TTC549 (cell line): Measurements from ENCODE around the gene PPP2R2B.

ENCODE experiments used
- FAIRE-seq: peaks from 2 replicates; lab custom pipeline; 2012; peaks lifted over from hg19 to GRCh38; lab: Jason Lieb, UNC

Gene PPP2R2B

DNA sequence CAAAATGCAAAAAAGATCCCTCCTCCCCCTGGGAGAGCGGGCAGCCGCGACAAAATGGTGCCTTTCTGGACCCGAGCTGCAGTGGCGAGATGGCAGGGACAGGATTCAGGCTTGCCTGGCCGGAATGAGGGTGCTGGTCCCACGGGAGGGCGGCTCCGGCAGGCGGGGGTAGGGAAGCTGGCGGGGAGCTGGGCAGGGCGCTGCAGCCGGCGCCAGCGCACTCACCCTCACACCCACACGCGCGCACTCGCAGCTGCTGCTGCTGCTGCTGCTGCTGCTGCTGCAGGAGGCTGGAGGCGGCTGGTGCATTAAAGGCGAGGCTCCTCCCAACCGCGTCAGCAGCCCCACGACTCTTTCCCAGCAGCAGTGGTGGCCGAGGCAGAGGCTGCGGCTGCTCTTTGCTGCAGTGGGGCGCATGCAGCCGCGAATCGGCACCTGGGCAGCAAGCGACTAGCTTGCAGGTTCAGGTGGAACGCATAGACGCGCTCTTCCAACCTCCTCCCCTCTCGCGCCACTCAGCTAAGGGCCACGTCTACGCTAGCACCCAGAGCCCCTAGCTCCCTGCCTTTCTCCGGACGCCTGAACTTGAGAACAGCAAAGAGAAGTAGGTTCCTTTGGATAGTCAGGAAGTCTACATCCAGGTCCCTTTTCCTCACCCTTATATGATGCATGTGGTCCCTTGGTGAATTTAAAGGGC is at the start of gene PPP2R2B:
Gene PPP2R2B (minus strand): TSS at position 282 of the 697 bp plus-strand sequence.
- no peak for FAIRE-seq

DNA sequence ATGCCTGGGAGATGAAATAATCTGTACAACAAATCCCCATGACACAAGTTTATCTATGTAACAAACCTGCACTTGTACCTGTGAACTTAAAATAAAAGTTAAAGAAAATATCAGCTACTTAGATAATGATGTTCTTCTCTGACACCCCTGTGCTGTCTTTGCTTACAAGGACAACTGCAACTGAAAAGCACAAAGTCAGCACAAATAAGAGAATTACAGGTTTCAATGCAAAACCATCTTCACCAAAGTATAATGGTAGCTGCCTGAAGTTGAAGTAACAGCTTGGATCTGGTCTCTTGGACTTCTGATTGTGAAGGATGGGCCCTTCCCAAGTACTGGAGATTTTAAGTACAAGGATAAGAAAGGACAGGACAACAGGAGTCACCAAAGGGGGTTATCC is 45.6 kb upstream of the PPP2R2B start:
- FAIRE-seq, result no peak

DNA sequence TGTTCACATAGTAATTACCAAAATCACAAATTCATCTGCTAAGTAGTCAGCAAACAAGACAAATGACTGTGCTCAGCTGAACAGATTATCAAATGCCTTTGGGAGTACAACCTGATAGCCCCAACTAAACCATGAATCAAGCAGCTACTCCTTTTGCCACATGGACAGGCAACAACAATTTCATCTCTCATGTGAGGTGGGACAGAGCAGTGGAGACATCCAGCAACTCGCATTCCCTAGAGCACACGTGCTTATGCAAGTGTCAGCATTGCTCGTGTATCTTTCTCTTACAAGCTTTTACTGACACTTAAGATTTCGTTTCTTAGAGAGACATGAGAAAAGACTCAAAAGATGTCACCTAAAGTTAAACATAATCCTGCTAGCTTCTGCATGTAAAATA is 42.7 kb upstream of the PPP2R2B start:
- FAIRE-seq, result no peak

DNA sequence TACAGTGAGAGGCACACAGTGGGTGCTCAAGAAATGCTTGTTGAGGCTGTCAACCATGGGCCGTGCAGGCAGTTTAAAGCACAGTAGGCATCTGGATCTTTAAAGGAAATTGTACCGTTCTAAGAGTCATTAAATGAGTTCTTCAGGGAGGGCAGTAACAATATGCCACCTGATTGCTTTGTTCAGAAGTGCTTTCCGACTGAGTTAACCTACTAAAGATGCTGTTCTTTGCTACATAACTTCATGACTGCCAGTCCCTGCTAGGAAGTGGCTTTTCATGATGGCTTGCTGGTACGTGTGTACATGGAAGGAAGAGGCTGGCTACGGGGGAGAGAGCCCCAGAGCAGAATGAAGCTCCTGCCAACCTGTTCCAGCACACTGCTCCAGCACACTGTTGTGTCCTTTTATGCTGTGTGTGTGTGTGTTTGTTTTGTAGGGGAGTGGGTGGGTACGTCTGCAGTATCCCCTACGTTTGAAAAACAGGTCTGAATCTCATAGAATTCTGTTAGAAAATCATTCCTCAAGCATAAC is 41.9 kb upstream of the PPP2R2B start:
- FAIRE-seq, result no peak

DNA sequence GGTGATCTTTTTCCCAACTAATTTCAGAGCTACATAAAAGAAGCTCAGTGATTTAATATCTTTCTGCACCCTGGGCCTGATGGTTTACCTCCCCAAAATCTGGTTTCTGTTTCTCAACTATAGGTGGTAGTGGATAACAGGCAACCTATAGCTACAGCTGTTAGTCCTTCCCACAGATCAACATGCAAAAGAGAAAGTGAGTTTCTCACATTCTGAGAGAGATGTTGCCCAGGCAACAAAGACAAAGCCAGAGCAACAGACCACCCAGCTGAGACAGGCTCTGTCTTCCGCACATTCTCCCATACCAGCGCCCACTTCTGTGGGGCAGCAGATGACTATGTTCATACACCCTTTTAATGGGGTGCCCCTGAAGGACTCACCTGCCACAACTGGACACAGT is 40.7 kb upstream of the PPP2R2B start:
- no peak for FAIRE-seq

DNA sequence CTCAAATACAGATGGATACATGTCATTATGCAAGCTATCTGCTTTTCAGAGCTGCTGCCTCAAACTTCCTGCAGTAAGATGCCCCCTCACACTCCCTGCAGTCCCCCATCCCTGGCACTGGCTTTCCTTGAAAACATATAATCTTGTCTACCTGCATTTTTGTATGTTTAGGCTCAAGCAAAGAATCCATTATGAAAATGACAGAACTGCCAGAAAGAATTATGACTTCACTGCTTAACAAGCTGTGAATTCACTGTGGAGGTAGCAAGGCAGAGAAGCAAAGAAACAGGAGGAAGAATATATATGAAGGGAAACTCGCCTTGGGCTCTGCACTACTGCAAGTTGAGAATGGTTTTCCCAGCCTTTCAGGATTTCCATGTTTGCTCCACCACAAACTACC is 39.4 kb upstream of the PPP2R2B start:
- no peak for FAIRE-seq

DNA sequence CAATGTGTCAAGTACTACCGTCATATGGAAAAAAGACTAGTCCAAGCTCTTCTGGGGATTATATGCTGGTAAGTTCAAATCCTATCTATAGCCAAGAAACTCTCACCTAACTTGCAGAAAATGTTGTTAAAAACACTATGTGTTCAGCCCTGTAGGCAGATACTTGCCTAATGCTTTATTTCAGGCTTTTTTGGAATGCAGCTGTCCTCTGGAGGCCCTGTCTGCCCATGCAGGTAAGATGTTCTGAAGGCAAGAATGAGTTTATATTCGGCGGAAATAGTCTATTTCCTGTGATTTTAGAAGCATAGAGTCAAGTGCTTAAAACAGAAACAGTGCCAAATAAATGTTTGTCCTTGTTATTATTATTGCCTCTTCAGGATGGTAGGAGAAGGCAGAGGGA is 34.3 kb upstream of the PPP2R2B start:
- no peak for FAIRE-seq

DNA sequence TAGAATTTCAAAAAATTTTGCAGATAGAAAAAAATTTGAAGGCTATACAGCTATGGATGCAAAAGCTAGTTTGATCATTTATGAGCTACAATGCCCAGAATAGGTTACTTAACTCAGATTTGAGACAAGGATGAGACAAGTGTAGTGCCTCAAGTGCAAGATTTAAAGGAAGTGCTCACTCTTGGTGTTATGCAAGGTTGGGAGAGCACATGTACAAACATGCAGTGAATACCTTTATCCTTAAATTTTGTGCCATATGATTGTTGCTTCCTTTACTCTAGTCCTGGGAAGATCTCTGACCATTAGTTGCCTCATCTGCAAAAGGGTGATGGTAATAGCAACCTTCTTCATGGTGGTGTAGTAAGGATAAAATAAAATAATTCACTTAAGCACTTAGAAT is 31.7 kb upstream of the PPP2R2B start:
- no peak for FAIRE-seq

DNA sequence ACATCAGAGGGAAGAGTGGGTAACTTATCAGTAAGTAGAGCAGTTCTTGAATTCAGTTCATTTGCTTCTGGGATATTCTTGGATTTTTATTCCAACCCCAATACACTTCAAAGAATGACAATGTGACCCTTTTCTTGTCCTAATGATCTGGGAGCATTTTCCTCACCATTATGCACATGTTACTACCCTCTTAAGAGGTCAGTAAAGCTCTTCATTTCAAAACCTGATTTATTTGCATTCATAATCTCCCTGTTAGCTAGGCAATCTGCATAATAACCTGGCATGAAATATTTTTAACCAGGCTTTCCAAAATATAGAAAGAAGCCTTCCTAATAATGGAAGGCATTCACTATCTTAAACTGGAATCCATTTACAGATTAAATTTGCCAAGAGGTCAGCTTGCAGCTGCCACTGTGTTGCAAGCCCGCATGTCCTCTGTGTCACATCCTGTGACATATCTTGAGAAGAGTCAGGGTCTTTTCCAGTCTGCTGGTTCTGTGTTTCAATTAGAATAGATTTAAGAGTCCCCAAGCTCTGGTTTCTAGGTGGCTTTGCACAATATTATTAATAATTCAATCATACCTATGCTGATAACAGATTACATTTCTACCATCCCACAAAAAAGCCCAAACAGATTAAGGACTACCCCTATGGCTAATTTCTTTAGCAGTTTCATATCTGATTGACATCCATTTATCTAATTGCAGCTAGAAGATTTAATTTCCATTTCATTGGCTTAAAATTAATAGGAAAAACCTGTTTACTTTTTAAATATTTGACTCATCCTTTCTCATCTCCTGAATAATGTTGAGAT is 30.9 kb upstream of the PPP2R2B start:
- FAIRE-seq, result no peak

DNA sequence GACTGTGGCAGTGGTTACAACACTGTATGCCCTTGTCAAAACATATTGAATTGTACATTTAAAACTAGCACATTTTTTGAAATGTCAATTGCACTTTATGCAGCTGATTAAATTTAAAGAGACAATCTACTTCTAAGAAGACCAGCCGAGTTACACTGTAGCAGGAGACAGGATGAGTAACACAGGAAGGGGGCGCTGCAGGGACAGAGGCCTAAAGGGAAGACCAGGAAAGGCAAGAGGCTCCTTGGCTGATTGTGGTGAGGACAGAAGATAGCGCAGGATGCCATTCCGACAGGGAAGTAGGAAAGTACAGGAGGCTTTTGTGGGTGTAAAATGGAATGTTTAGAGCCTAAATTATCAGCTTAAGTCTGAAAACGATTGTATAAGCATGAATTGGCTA is 28.2 kb upstream of the PPP2R2B start:
- no peak for FAIRE-seq

DNA sequence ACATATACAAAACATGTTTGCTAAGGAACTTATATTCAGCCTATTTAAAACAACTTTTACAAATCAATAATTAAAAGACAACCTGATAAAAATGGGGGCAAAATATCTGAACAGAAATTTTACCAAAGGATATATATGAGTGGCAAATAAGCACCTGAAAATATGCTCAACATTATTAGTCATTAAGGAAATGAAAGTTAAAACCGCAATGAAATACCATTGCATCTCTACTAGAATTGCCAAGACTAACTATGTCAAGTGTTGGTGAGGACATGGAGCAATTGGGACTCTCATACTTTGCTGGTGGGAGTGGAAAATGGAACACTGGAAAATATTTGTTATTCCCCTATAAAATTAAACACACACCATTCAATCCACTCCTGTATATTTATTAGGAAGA is 26.3 kb upstream of the PPP2R2B start:
- FAIRE-seq, result no peak

DNA sequence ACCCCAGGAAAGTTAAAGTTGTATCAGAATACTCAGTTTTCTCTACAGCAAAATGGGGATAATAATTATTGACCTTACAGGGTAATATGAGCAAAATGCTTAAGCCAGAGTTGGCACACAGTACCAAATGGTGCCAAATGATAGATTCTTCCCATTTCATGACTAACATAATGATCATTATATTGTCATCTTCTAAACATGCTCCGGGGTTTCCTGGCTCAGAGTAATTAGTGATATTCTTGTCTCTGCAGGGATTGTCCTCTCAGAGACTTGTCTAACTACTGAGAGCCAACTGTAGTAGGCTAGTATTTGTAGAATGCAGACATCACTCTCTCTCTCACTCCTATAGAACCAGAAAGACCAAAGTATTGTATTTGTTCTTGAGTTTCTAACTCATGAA is 25.2 kb upstream of the PPP2R2B start:
- no peak for FAIRE-seq

DNA sequence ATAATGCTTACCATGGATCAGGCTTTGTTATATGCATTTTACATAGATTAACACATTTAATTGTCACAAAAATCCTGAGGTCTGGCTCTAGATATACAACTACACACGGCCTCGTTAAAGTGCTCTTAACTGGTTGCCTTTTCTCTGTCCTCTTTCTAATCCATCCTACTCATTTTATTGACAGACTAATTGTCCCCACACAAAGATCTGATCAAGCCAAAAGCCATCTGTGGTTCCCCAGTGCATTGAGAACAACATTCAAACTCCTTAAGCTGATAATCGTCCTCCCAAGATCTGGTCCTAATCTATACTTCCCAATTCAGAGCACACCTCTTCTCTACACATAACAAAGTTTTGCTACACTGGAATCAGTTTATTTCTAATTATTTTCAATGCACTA is 23.9 kb upstream of the PPP2R2B start:
- FAIRE-seq, result no peak

DNA sequence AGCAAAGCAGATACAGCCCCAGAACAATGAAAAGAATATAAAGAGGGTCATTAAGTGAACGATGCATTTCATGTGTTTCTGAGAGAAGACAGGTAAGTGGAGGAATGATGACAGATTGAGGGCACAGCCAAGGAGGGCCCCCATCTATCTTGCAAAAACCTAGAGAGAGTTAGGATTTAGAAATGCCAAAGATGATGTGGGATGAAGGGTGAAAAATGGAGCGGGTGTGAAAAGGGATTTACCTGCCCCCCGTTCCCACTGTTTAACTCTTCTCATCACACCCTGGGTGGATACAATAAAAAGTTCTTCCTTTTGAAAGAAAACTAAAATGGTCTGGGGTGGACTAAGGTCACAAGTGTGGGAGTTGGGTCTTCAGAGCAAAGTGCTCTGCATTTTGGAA is 18.5 kb upstream of the PPP2R2B start:
- no peak for FAIRE-seq

DNA sequence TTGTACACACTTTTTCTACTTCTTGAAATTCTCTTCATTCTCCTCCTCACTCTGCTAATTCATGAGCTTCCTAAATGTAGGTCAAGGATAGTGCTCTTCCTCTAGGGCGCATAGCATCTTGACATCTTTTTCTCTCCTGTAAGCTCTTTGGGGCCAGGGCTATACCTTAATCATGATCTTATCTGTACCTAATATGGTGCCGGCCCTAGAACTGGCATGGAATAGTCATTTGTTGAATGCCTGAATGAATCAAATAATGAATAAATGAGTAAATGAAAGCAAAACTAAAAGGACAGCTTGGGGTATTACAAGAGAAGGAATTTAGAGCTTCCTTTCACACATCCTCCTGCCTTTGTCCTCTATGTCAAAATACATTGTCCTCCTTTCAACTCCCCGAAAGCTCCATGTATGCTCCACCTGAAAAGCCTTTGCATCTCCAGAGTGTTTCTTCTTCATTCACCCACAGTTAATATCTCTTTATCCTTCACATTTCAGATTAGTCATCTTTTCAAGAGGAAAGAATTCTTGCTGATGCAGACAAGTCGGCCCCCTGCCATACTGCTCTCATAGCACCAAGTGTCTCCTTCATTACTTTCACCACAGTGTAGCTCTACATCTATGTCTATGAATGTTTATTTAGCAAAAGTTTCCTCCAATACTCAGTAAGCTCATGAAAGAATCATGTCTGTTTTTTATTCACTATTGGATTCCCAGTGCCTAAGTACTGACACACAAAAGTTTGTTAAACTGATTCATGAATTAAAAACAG is 16.4 kb upstream of the PPP2R2B start:
- no peak for FAIRE-seq

DNA sequence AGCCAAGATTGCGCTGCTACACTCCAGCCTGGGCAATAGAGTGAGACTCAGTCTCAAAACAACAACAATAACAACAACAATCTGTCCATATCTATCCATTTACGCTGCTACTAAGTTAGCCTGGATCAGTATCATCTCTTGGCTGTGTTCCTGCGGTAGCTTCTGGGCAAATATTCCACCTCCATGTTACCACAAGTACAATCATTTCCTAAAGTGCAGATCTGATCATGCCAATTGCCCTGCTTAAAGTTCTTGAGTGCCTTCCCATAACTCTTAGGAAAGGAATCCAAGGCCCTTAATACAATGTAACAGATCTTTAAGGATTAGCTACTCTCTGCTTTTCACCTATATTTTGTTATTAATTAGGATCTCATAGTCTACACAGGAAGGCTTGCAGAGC is 15.4 kb upstream of the PPP2R2B start:
- FAIRE-seq, result no peak

DNA sequence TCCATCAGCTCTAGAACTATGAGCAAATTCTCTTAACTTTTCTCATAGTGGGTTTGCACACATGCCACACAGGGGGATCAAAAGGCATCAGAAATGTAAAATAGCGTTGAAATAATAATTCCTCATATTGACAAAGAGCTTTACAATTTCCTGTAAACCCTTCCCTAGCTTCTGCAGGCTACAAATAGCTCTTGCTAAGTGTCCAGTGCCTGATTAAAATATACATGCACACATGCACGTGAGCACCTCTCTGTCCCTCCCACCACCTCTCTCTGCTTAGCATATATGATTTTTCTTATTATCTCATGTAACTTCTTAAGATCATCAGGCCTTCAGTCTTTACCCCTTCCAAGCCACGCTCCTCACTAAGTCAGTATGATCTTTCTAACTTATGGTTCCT is 13.7 kb upstream of the PPP2R2B start:
- FAIRE-seq, result no peak

DNA sequence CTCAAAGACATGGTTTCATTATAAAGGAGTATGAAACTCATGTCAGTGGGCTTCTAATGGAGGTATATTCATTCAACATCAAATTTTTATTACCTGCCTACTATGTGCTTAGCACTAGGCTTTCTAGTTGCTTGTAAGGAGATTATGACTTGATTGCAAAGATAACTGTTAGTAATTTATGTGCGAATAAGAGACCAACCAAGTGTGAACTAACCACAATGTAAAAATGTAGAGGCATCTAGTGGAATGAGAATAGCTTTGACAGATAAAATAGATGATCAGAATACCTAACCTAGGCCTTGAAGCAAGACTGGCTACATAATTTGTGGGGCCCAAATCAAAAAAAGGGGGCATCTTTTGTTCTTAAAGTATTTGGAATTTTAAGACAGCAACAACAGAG is 13.0 kb upstream of the PPP2R2B start:
- FAIRE-seq, result no peak

DNA sequence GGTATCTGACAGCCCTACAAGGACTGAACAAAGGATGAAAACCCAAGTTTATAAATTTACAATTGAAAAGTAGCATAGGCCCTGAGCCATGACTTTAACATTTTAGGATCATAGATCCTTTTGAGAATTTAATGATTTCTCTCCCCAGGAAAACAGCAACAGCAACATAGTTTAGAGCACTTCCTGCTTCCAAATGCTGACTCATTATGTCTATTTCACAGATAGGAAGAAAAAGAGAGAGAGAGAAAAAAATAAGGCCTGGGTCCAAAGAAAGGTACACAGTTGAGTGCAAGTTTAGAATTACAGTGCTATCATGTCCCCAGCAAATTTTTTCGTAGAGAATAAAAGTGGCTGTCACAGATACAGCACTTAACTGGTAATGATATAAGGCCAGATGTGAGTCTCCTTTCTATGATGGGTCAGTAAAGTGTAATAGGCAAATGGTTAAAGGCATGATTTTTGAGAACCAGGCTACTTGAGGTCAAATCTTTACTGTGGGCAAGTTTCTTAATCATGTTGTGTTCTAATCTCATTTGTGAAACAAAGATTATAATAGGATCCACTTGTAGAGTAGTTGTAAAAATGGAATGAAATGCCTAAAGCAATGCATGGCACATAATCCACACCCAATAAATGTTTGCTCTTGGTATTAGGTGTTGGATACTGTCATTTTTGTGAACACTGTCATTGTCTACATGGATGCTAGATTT is 12.3 kb upstream of the PPP2R2B start:
- no peak for FAIRE-seq

DNA sequence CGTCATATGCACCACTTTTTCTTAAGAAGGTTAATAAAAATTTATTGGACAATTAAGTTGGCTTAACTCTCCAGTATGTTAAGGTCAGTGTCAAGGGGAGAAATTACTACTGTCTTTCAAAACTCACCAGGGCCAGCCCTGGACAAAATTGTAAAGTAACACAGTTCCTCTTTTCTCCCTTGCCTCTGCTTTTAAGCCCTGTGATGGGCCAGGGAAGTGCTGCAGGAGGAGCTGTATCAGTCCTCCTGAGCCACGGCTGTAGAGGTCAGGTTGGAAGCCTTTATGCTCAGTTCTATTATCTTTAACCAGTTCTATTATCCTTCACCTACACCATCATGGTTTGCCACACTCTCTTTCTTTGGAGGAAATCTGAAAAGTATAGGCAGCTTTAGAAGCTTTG is 11.5 kb upstream of the PPP2R2B start:
- FAIRE-seq, result no peak

DNA sequence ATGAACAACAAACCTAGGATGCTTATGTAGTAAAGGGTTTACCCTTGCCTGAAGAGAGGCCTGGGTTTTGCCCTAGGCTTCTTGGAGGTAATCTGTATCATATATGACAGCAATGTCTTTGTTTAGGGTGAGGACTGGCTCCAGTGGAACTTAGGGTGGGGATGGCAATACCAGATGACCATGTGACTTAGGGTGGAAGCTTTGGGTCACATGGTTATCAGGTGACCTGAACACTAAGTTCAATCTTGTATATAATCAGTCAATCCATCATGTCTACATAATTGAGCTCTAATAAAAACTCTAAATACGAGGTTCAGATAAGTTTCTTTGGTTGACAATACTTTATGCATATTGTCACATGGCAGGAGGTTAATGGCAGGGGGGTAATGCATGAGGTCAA is 10.6 kb upstream of the PPP2R2B start:
- FAIRE-seq, result no peak

DNA sequence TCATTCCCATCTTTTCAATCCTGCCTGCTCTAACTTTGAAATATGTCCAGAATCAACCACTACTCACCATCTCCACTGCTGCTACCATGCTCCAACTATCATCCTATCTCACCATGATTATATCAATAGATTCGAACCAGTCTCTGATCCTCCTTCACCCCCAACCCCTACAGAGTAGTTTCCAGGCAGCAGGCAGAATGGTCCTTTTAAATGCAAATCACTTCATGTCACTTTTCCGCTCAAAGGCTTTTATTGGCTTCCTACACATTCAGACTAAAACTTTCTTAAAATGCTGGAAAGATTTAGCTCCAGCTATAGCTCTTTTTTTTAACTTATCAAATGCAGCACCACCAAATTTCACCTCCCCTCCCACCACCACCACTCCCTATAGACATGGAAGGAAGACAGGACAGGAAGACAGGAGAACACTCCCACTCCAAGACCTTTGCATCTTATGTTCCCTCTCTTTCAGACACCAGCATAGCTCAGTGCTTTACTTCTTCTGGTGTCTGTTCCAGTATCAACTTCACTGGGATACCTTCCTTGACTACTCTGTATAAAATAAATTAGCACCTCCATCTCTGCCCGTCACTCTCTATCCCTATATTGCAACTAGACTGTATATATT is 9.9 kb upstream of the PPP2R2B start:
- no peak for FAIRE-seq
